Liver (tissue), 9 donors: Measurements from ENCODE around the gene ELAVL1. TPM values are rescaled to one million over a fixed set of nuclear protein-coding genes. Genes with fewer than 3 reads are reported as not detected.

Experiments
- DNase-seq: peaks from one replicate; pipeline ENCODE4 v3.0.0-alpha.2; 2017; ENCODE audit warnings: low spot score
- H3K27ac ChIP-seq, 2 donors: one replicate each; pipeline ENCODE4 v1.7.0; 2013; ENCODE audit warnings: inconsistent platforms in 2 of 2, low read length in 2 of 2, control low read depth in 1 of 2, low read depth in 1 of 2, mild to moderate bottlenecking in 1 of 2
- H3K27me3 ChIP-seq, 4 donors: one replicate each; pipeline versions ENCODE4 v1.6.1 to v1.7.0; 2013; ENCODE audit warnings: low read length in 3 of 4, inconsistent platforms in 1 of 4, mild to moderate bottlenecking in 1 of 4, moderate library complexity in 1 of 4; ENCODE audit not compliant: control insufficient read depth in 4 of 4, insufficient read depth in 4 of 4
- H3K36me3 ChIP-seq, 4 donors: one replicate each; pipeline versions ENCODE4 v1.6.1 to v1.7.0; 2013; ENCODE audit warnings: low read length in 3 of 4, mild to moderate bottlenecking in 3 of 4, low read depth in 1 of 4, moderate library complexity in 1 of 4; ENCODE audit not compliant: control insufficient read depth in 4 of 4, insufficient read depth in 3 of 4
- H3K4me1 ChIP-seq, 4 donors: one replicate each; pipeline versions ENCODE4 v1.6.1 to v1.7.0; 2013; ENCODE audit warnings: low read length in 3 of 4, mild to moderate bottlenecking in 3 of 4, moderate library complexity in 1 of 4; ENCODE audit not compliant: control insufficient read depth in 4 of 4, insufficient read depth in 4 of 4
- H3K4me3 ChIP-seq, 3 donors: one replicate each; pipeline versions ENCODE4 v1.6.1 to v1.7.0; 2013; ENCODE audit warnings: low read length in 3 of 3, control low read depth in 1 of 3, low read depth in 1 of 3, mild to moderate bottlenecking in 1 of 3
- H3K9ac ChIP-seq, 2 donors: one replicate each; pipeline ENCODE4 v1.7.0; 2013; ENCODE audit warnings: low read length in 2 of 2, mild to moderate bottlenecking in 2 of 2, moderate library complexity in 2 of 2, control low read depth in 1 of 2, low read depth in 1 of 2
- H3K9me3 ChIP-seq, 4 donors: one replicate each; pipeline versions ENCODE4 v1.6.1 to v1.7.0; 2013; ENCODE audit warnings: low read length in 3 of 4; ENCODE audit not compliant: control insufficient read depth in 4 of 4
- ATF3 ChIP-seq: IDR thresholded peaks from 2 replicates; pipeline ENCODE4 v1.6.1; 2016; ENCODE audit warnings: antibody characterized with exemption
- CTCF ChIP-seq: fragments of 150-350 bp; IDR thresholded peaks from 2 replicates; pipeline ENCODE4 v1.5.1; 2017; ENCODE audit warnings: improper control_type of control experiment, low read depth, low read length; ENCODE audit not compliant: missing input control
- EGR1 ChIP-seq, 2 donors: IDR thresholded peaks; 2 replicates each; pipeline ENCODE4 v1.6.1; 2016 to 2018; ENCODE audit warnings: antibody characterized with exemption in 2 of 2, low read depth in 2 of 2
- FOXA2 ChIP-seq: IDR thresholded peaks from 2 replicates; pipeline ENCODE4 v1.6.1; 2016; ENCODE audit warnings: antibody characterized with exemption
- GABPA ChIP-seq, 2 donors: IDR thresholded peaks in 1 of 2; conservative IDR thresholded peaks in 1 of 2; 2 replicates each; pipeline ENCODE4 v1.6.1; 2016; ENCODE audit warnings: antibody characterized with exemption in 2 of 2, mild to moderate bottlenecking in 1 of 2, moderate library complexity in 1 of 2
- HNF4A ChIP-seq, 2 donors: conservative IDR thresholded peaks; 2 replicates each; pipeline ENCODE4 v1.6.1; 2016; ENCODE audit warnings: antibody characterized with exemption in 2 of 2, mild to moderate bottlenecking in 2 of 2
- HNF4G ChIP-seq: IDR thresholded peaks from 2 replicates; pipeline ENCODE4 v1.6.1; 2016; ENCODE audit warnings: antibody characterized with exemption
- MAX ChIP-seq: IDR thresholded peaks from 2 replicates; pipeline ENCODE4 v1.6.1; 2016; ENCODE audit warnings: antibody characterized with exemption
- NR2F2 ChIP-seq: IDR thresholded peaks from 2 replicates; pipeline ENCODE4 v1.6.1; 2016; ENCODE audit warnings: antibody characterized with exemption
- RAD21 ChIP-seq, 2 donors: IDR thresholded peaks; 2 replicates each; pipeline ENCODE4 v1.6.1; 2016; ENCODE audit warnings: antibody characterized with exemption in 2 of 2, mild to moderate bottlenecking in 2 of 2
- REST ChIP-seq: IDR thresholded peaks from 2 replicates; pipeline ENCODE4 v1.6.1; 2016; ENCODE audit warnings: antibody characterized with exemption, mild to moderate bottlenecking
- RXRA ChIP-seq, 2 donors: IDR thresholded peaks; 2 replicates each; pipeline ENCODE4 v1.6.1; 2017 to 2018; ENCODE audit warnings: antibody characterized with exemption in 2 of 2, mild to moderate bottlenecking in 1 of 2
- SP1 ChIP-seq: IDR thresholded peaks from 2 replicates; pipeline ENCODE4 v1.6.1; 2018; ENCODE audit warnings: antibody characterized with exemption, mild to moderate bottlenecking
- TAF1 ChIP-seq: conservative IDR thresholded peaks from 2 replicates; pipeline ENCODE4 v1.6.1; 2016; ENCODE audit warnings: antibody characterized with exemption, mild to moderate bottlenecking
- YY1 ChIP-seq: IDR thresholded peaks from 2 replicates; pipeline ENCODE4 v1.6.1; 2016; ENCODE audit warnings: antibody characterized with exemption, mild to moderate bottlenecking
- ZBTB33 ChIP-seq: IDR thresholded peaks from 2 replicates; pipeline ENCODE4 v1.6.1; 2016; ENCODE audit warnings: antibody characterized with exemption
- WGBS: extraction: QIAGEN DNeasy Blood & Tissue Kit; methylation state at CpG from one replicate; pipeline ENCODE4 v1.1.7; 2013; 5-methylcytosine and 5-hydroxymethylcytosine counted together
- polyA plus RNA-seq, 2 donors: library from polyadenylated mRNA; stranded (reverse) in 1 of 2; unstranded in 1 of 2; fragments of 200-250 nt in 1 of 2; fragments of >200 nt in 1 of 2; fragmentation: Nextera tagmentation in 1 of 2; extraction: Ambion mirVana in 1 of 2; gene quantifications; one replicate each; pipeline versions ENCODE4 v1.2.1 to v1.2.3, GENCODE V29; 2013 to 2015
- total RNA-seq, 2 donors: library from RNA; depleted of rRNA; stranded (reverse); fragments of >200 nt; gene quantifications; one replicate each; pipeline ENCODE4 v1.2.3, GENCODE V29; 2014
- donor health status: healthy.
- donor health status: healthy.
- donor health status: healthy.
- donor health status: healthy.
- donor health status: healthy.

The ELAVL1 gene
- total and polyA plus RNA-seq, 4 donors, result 14.4 to 33.7 (median 19.1) TPM

- TF ChIP-seq RAD21 (IDR thresholded peaks at IDR 0.05) (peak; percentile 87 to 90), SP1 (peak; percentile 40), CTCF (peak; percentile 97), EGR1 (IDR thresholded peaks at IDR 0.05; ENCODE audit: low read depth in 2 of 2) (no peak), GABPA (IDR thresholded peaks at IDR 0.05 in 1 of 2, conservative IDR thresholded peaks at IDR 0.05 in 1 of 2) (peak in 1 of 2 donors; percentile 44), FOXA2 (no peak), RXRA (IDR thresholded peaks at IDR 0.05) (peak in 1 of 2 donors; percentile 72), MAX (no peak), HNF4A (conservative IDR thresholded peaks at IDR 0.05) (no peak)
- Histone ChIP-seq H3K4me3 (no peak overlapping the region), H3K9me3 (no peaks in the 10 kb centered on the region), H3K4me1 (peaks cover 13 to 59% (median 50%) of the 10 kb centered on the region in 4 donors), H3K27me3 (no peaks in the 10 kb centered on the region), H3K27ac (peak overlapping the region; percentile 28 to 47), H3K9ac (no peak overlapping the region), H3K36me3 (no peaks in the 10 kb centered on the region)
- WGBS, result 9% methylated on average over 27 of the region's 27 CpGs
- DNase-seq, result peak; percentile 89
Observed at GRCh38 chr19:8001995-8002849, 3.2 kb downstream of the ELAVL1 start.

GRCh38 chr19:8001651-8001994, 3.8 kb downstream of the ELAVL1 start:
- WGBS, result 44% methylated on average over 5 of the region's 5 CpGs
- Histone ChIP-seq H3K4me3 (no peak overlapping the region), H3K27ac (peak overlapping the region; percentile 28 to 47), H3K36me3 (no peaks in the 10 kb centered on the region), H3K9ac (no peak overlapping the region), H3K4me1 (peaks cover 13 to 59% (median 50%) of the 10 kb centered on the region in 4 donors), H3K27me3 (no peaks in the 10 kb centered on the region), H3K9me3 (no peaks in the 10 kb centered on the region)
- DNase-seq, result no peak
- no peak for TF ChIP-seq GABPA (IDR thresholded peaks at IDR 0.05 in 1 of 2, conservative IDR thresholded peaks at IDR 0.05 in 1 of 2)
- TF ChIP-seq HNF4A (conservative IDR thresholded peaks at IDR 0.05), result no peak
- no peak for TF ChIP-seq TAF1
- no peak for TF ChIP-seq NR2F2
- TF ChIP-seq REST, result no peak
- no peak for TF ChIP-seq ZBTB33
- no peak for TF ChIP-seq RAD21 (IDR thresholded peaks at IDR 0.05)
- TF ChIP-seq EGR1 (IDR thresholded peaks at IDR 0.05; ENCODE audit: low read depth in 2 of 2), result no peak
- TF ChIP-seq CTCF, result no peak
- no peak for TF ChIP-seq YY1
- no peak for TF ChIP-seq HNF4G
- no peak for TF ChIP-seq ATF3
- TF ChIP-seq SP1, result no peak
- TF ChIP-seq FOXA2, result no peak
- no peak for TF ChIP-seq RXRA (IDR thresholded peaks at IDR 0.05)
- no peak for TF ChIP-seq MAX
